Tibial artery (tissue), 4 donors: ENCODE measurements around the gene SRCIN1.
"Not testable (repeated sequence)": the region's sequence is repeated elsewhere in the genome, so short reads cannot be mapped to it uniquely, and the experiment has no call there.

ENCODE experiments used
- DNase-seq, 2 donors: peaks; one replicate each; pipeline ENCODE4 v3.0.0-alpha.2; 2019
- H3K27ac ChIP-seq, 2 donors: fragments of 200-600 bp; sonication (generic) in 1 of 2; 1 replicate in 1 of 2; 2 replicates in 1 of 2; pipeline ENCODE4 v1.5.1; 2018 to 2019; ENCODE audit warnings: mild to moderate bottlenecking in 1 of 2
- H3K27me3 ChIP-seq, 2 donors: fragments of 200-600 bp; sonication (generic) in 1 of 2; one replicate each; pipeline versions ENCODE4 v1.5.1 to v1.6.0; 2016 to 2019
- H3K36me3 ChIP-seq, 3 donors: fragments of 200-600 bp; sonication (generic) in 2 of 3; one replicate each; pipeline ENCODE4 v1.5.1; 2016 to 2019; ENCODE audit warnings: mild to moderate bottlenecking in 2 of 3
- H3K4me1 ChIP-seq, 4 donors: fragments of 200-600 bp; sonication (generic) in 2 of 4; 1 replicate in 3 of 4; 2 replicates in 1 of 4; pipeline ENCODE4 v1.5.1; 2016 to 2019
- H3K4me3 ChIP-seq, 2 donors: fragments of 200-600 bp; sonication (generic) in 1 of 2; 1 replicate in 1 of 2; 2 replicates in 1 of 2; pipeline ENCODE4 v1.5.1; 2018 to 2019; ENCODE audit warnings: mild to moderate bottlenecking in 2 of 2
- H3K9me3 ChIP-seq, 3 donors: fragments of 200-600 bp; sonication (generic) in 1 of 3; one replicate each; pipeline ENCODE4 v1.5.1; 2016 to 2019
- CTCF ChIP-seq, 2 experiments: fragments of 200-600 bp in 1 of 2; fragments of 450-650 bp in 1 of 2; IDR thresholded peaks; one replicate each; pipeline ENCODE4 v1.5.1; 2017 to 2019; ENCODE audit warnings: antibody characterized with exemption in 2 of 2, mild to moderate bottlenecking in 1 of 2, moderate library complexity in 1 of 2
- intact Hi-C: fragments of 100-400 bp; cut with DNase I; formaldehyde crosslinking; loops from one replicate; pipeline ENCODE4 v1.15.0; 2023; ENCODE audit warnings: low total_unique reads

Gene SRCIN1

DNA sequence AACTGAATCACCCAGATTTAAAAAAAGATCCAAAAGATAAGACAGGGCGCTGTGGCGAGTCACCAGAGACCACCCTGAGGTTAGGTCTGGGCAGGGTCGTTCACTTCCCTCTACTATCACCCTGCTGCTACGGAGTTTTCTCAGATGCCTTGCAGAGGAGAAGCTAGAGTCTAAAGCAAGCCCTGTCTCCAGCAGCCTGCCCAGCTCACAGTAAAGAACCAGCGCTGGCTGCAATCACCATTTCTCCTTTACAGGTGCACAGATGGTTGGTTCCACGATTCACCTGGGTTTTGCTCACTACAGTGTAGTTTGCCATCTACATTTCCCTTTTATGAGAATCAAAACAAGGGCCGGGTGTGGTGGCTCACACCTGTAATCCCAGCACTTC is 71.3 kb downstream of the SRCIN1 start:
- peaks cover 0 to 78% of the 10 kb centered on the region in 2 donors for H3K27me3 ChIP-seq
- no peak overlapping the region for H3K27ac ChIP-seq
- TF ChIP-seq CTCF (IDR thresholded peaks at IDR 0.05) = no peak
- no peak for DNase-seq
- no peaks in the 10 kb centered on the region for H3K4me1 ChIP-seq
- H3K36me3 ChIP-seq = no peaks in the 10 kb centered on the region
- intact Hi-C loops = no loop called here
- H3K4me3 ChIP-seq = no peak overlapping the region
- H3K9me3 ChIP-seq = no peaks in the 10 kb centered on the region

GRCh38 chr17:38533866-38534497 is 71.8 kb downstream of the SRCIN1 start:
- no peaks in the 10 kb centered on the region for H3K4me1 ChIP-seq
- H3K9me3 ChIP-seq = no peaks in the 10 kb centered on the region
- DNase-seq = no peak
- no peak for TF ChIP-seq CTCF (IDR thresholded peaks at IDR 0.05)
- H3K27me3 ChIP-seq = peaks cover 0 to 75% of the 10 kb centered on the region in 2 donors
- no peak overlapping the region for H3K4me3 ChIP-seq
- no peak overlapping the region for H3K27ac ChIP-seq
- intact Hi-C loops = no loop called here
- no peaks in the 10 kb centered on the region for H3K36me3 ChIP-seq

DNA sequence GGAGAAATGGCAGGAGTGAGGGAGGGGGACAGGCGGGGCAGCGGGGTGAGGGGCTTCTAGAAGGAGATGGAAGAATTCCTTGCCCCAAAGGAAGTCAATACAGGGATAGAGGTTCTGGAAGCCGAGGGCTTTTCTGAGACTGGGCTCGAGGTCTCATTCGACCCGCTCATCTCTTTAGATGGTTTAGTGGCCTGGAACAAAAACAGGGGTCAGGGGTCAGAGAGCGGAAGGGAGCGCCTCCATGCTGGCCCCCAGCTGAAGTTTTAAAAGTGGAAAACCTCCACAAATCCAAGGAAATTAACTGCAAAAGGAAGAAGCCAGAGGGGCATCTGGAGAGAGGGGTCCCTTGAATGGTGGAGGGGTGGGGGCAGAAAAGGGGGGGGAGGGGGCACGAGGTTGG is 72.5 kb downstream of the SRCIN1 start:
- TF ChIP-seq CTCF (IDR thresholded peaks at IDR 0.05) = no peak
- H3K4me3 ChIP-seq = no peak overlapping the region
- intact Hi-C loops = no loop called here
- no peaks in the 10 kb centered on the region for H3K9me3 ChIP-seq
- peaks cover 0 to 79% of the 10 kb centered on the region in 2 donors for H3K27me3 ChIP-seq
- H3K27ac ChIP-seq = no peak overlapping the region
- DNase-seq = no peak
- H3K4me1 ChIP-seq = no peaks in the 10 kb centered on the region
- no peaks in the 10 kb centered on the region for H3K36me3 ChIP-seq

DNA sequence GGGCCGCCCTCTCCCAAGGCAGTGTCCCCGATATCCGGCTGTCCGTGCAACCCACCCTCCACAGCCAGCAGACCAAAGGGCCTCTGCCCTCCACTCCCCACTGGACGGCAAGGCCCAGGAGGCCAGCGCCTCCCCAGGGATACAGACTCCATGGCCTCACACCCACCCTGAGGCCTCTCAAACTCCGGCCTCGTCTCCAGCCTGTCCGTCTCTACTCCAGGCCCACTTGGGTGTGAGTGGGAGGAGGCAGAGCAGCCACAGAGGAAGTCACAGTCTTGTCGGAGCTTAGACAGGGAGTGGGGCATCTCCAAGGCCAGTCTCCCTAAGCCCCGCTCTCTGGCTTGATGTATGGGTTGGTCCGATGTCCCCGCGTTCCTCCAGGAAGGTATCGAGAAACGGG is 73.3 kb downstream of the SRCIN1 start:
- TF ChIP-seq CTCF (IDR thresholded peaks at IDR 0.05) = no peak
- DNase-seq = no peak
- no peak overlapping the region for H3K4me3 ChIP-seq
- H3K27ac ChIP-seq = no peak overlapping the region
- peaks cover 0 to 79% of the 10 kb centered on the region in 2 donors for H3K27me3 ChIP-seq
- no peaks in the 10 kb centered on the region for H3K9me3 ChIP-seq
- no peaks in the 10 kb centered on the region for H3K36me3 ChIP-seq
- intact Hi-C loops = no loop called here
- H3K4me1 ChIP-seq = no peaks in the 10 kb centered on the region

- H3K4me1 ChIP-seq, H3K36me3 ChIP-seq, DNase-seq, H3K27ac ChIP-seq, H3K4me3 ChIP-seq, H3K9me3 ChIP-seq, intact Hi-C loops: not testable (repeated sequence)
- H3K27me3 ChIP-seq = peaks cover 0 to 75% of the 10 kb centered on the region in 2 donors
Observed at GRCh38 chr17:38531761-38532160, 74.0 kb downstream of the SRCIN1 start.

DNA sequence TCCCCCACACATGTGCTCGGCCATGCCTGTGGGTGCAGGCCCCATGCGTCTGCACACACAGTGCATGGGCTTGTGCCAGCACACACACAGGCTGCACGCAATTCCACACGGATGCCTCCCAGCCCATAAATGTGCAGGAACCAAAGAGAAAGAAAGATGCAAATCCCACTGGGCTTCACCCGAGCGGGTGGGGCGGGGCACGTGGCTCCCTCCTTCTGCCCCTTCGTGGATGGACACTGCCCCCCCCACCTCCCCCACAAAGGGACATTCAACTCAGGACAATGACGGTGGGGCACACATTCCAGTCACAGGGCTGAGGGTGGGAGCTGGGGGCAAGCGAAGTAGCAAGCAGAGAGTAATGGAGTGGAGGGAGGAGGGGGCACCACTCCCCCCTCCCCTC is 74.9 kb downstream of the SRCIN1 start:
- H3K4me1 ChIP-seq, H3K4me3 ChIP-seq, H3K27ac ChIP-seq, DNase-seq, H3K9me3 ChIP-seq, H3K36me3 ChIP-seq, intact Hi-C loops: not testable (repeated sequence)
- H3K27me3 ChIP-seq = peaks cover 0 to 67% of the 10 kb centered on the region in 2 donors

- H3K4me3 ChIP-seq, H3K27ac ChIP-seq, H3K4me1 ChIP-seq, H3K9me3 ChIP-seq, H3K36me3 ChIP-seq, DNase-seq, intact Hi-C loops: not testable (repeated sequence)
- H3K27me3 ChIP-seq = peaks cover 0 to 44% of the 10 kb centered on the region in 2 donors
Observed at GRCh38 chr17:38528141-38528540, 77.6 kb downstream of the SRCIN1 start.

DNA sequence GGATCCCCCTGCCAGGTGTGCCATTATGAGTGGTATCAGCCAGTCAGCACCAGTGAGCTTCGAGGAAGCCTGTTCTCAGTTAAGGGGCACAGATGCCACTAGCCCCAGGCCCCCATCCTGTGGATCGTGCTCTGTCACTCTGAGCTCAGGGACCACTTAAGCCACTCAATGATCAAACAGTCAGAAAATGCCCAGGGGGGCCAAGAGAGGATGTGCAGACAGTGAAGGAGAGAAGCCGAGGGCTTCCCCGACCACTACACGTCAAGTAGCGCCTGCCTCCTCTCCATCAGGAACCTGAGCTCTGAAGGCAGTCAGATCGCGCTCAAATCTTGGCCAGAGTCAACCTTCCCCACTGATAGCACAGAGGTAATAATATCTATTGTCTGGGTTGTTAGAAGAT is 79.2 kb downstream of the SRCIN1 start:
- H3K36me3 ChIP-seq, DNase-seq, H3K4me3 ChIP-seq, H3K9me3 ChIP-seq, H3K27ac ChIP-seq, H3K4me1 ChIP-seq, intact Hi-C loops: not testable (repeated sequence)
- H3K27me3 ChIP-seq = peaks cover 0 to 31% of the 10 kb centered on the region in 2 donors
